Muscle layer of colon (tissue), 2 donors: ENCODE results near the gene PTPRN.
A peak's percentile ranks its signal among the peaks of the same experiment; 100 is the strongest.

ENCODE experiments used
- H3K27ac ChIP-seq: one replicate; pipeline ENCODE4 v1.7.0; 2013; ENCODE audit warnings: low read depth, mild to moderate bottlenecking, low read length, moderate library complexity
- H3K27me3 ChIP-seq, 2 donors: one replicate each; pipeline ENCODE4 v1.7.0; 2013; ENCODE audit warnings: low read length in 2 of 2, mild to moderate bottlenecking in 2 of 2; ENCODE audit not compliant: insufficient read depth in 2 of 2, control insufficient read depth in 1 of 2
- H3K36me3 ChIP-seq: one replicate; pipeline ENCODE4 v1.7.0; 2013; ENCODE audit warnings: mild to moderate bottlenecking, low read length; ENCODE audit not compliant: insufficient read depth
- H3K4me1 ChIP-seq: one replicate; pipeline ENCODE4 v1.7.0; 2013; ENCODE audit warnings: mild to moderate bottlenecking, low read length; ENCODE audit not compliant: insufficient read depth
- H3K4me3 ChIP-seq, 2 donors: one replicate each; pipeline ENCODE4 v1.7.0; 2013; ENCODE audit warnings: low read length in 2 of 2, low read depth in 1 of 2, mild to moderate bottlenecking in 1 of 2, moderate library complexity in 1 of 2
- H3K9ac ChIP-seq: one replicate; pipeline ENCODE4 v1.7.0; 2013; ENCODE audit warnings: low read length
- H3K9me3 ChIP-seq: one replicate; pipeline ENCODE4 v1.7.0; 2013; ENCODE audit warnings: mild to moderate bottlenecking, low read length
- donor health status: abdominal sarcoma.
- donor health status: Adenocarcinoma of cecum.

Gene PTPRN

DNA sequence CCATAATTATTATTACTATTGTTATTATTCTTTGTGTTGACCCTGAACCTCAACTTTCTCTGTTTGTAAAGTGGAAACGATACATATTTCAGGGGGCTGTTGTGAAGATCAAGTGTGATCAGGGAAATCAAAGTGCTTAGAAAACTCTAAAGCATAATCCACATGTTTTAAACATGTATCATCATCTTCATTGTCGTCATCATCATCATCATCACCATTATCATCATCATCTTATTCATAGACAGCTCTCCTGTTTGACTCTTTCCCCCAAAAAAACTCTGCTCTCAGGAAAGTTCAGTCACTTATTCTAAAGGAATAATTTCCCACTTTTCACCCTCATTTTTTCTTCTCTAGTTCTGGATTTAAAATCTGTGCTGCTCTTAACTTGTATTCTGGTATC is 5.0 kb downstream of the PTPRN start:
- no peak overlapping the region for H3K9ac ChIP-seq
- H3K27me3 ChIP-seq, result peaks cover 5 to 37% of the 10 kb centered on the region in 2 donors
- no peak overlapping the region for H3K4me3 ChIP-seq
- H3K27ac ChIP-seq, result no peak overlapping the region
- H3K9me3 ChIP-seq, result no peaks in the 10 kb centered on the region
- H3K36me3 ChIP-seq, result no peaks in the 10 kb centered on the region
- H3K4me1 ChIP-seq, result no peaks in the 10 kb centered on the region

DNA sequence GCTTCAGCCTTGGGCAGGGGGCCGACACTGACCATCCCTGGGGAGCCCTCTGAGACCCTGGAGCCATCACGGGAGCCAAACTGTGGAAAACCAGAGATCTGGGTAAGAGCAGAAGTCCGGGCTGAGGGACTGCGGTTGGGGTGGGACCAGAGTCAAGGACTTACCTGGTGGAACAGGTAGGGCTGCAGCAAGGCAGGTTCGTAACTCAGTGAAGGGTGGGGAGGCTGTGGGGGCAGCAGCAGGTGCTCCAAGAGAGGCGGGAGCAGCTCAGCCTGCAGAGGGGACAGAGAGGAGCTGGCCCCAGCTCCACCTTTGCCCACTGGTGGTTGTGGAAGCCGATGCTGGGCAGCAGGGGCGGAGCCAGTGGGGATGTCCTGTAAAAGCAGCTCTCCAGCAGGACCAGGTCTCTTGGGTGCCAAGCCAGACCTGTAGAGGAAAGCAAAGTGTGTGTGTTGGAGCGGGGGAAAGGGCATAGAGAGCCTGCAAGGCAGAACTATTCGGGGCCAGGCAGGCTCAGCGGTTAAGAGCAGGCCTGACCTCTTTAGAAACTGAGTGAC is 6.7 kb downstream of the PTPRN start:
- H3K27me3 ChIP-seq, result peaks cover 5 to 20% of the 10 kb centered on the region in 2 donors
- H3K9ac ChIP-seq, result no peak overlapping the region
- H3K4me3 ChIP-seq, result no peak overlapping the region
- no peaks in the 10 kb centered on the region for H3K9me3 ChIP-seq
- H3K27ac ChIP-seq, result no peak overlapping the region
- no peaks in the 10 kb centered on the region for H3K36me3 ChIP-seq
- H3K4me1 ChIP-seq, result peaks cover 4% of the 10 kb centered on the region

DNA sequence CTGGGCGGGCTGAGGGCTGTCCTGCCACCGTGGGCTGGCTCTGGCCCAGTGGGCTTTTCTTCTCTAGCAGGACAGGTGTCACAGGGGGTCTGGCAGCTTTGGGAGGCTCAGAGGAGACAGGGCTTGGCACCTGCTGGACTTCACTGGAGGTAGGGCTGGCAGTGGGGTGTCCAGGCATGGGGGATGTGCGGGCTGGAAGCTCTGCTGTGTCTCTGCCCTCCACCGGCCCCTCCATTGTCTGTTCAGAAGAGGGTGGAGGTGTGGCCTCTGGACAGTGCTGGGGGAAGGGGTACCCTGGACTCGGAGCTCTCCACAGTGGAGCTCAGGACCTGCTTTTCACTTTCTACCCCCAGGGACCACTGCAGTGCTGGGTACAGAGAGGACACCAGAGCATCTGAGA is 9.2 kb downstream of the PTPRN start:
- H3K27ac ChIP-seq, result no peak overlapping the region

DNA sequence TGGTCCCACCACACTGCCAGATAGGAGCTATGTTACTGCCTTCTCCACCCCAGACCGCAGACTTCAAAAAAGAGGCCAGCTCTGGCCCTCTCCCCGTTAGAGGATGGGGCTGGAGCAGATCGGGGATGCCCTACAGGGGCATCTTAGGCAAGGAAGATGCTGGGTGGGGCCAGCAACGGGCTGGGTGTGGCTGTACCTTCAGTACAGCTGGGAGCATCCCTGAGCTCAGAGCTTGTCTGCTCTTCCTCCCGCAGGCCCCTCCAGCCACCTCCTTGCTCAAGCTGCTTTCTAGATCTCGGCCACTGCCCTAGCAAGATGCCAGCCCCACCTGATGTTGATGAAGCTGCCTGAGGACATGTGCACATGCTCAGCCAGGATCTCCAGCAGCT is 9.8 kb downstream of the PTPRN start:
- peaks cover 0 to 15% of the 10 kb centered on the region in 2 donors for H3K27me3 ChIP-seq

More for the DNA sequence above, 9.2 kb downstream of the PTPRN start:
- Histone ChIP-seq H3K9ac (no peak overlapping the region), H3K27me3 (peaks cover 0 to 15% of the 10 kb centered on the region in 2 donors), H3K9me3 (no peaks in the 10 kb centered on the region), H3K4me3 (no peak overlapping the region), H3K4me1 (peaks cover 8% of the 10 kb centered on the region), H3K36me3 (no peaks in the 10 kb centered on the region)

DNA sequence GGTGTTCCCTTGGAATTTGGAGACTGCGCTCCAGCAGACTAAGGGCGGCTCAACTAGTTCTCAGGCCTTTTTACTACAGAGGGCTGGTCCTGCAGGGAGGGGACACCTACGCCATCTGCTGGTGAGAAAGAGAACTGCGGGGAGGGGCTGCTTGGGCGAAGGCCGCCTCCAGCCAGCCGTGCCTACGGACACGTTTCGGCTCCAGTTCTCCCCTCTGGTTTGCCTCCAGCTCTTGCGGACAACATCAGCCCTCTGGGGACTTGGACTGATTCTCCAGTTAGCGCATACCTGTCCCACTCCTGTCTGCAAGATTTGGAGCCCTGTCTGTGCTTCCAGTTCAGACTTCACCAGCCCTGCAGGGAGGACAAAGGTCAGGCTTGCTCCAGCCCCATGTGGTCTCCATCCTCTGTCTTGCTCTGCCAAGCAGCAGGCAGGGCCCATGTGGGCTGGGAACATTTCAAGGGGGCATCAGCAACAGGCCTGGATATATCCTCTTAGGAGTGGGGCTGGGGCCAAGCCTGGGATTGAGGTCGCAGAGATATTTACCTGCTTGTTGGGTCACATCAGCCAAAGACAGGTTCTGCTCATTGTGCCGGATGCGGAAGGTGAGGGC is 10.3 kb downstream of the PTPRN start:
- no peak overlapping the region for H3K4me3 ChIP-seq
- H3K9me3 ChIP-seq, result no peaks in the 10 kb centered on the region
- H3K27ac ChIP-seq, result no peak overlapping the region
- H3K4me1 ChIP-seq, result peaks cover 14% of the 10 kb centered on the region
- H3K27me3 ChIP-seq, result peaks cover 0 to 15% of the 10 kb centered on the region in 2 donors
- no peaks in the 10 kb centered on the region for H3K36me3 ChIP-seq
- H3K9ac ChIP-seq, result no peak overlapping the region

More for the DNA sequence above, 9.8 kb downstream of the PTPRN start:
- Histone ChIP-seq H3K36me3 (no peaks in the 10 kb centered on the region), H3K4me1 (peaks cover 9% of the 10 kb centered on the region), H3K9me3 (no peaks in the 10 kb centered on the region), H3K9ac (no peak overlapping the region), H3K4me3 (no peak overlapping the region), H3K27ac (no peak overlapping the region)

DNA sequence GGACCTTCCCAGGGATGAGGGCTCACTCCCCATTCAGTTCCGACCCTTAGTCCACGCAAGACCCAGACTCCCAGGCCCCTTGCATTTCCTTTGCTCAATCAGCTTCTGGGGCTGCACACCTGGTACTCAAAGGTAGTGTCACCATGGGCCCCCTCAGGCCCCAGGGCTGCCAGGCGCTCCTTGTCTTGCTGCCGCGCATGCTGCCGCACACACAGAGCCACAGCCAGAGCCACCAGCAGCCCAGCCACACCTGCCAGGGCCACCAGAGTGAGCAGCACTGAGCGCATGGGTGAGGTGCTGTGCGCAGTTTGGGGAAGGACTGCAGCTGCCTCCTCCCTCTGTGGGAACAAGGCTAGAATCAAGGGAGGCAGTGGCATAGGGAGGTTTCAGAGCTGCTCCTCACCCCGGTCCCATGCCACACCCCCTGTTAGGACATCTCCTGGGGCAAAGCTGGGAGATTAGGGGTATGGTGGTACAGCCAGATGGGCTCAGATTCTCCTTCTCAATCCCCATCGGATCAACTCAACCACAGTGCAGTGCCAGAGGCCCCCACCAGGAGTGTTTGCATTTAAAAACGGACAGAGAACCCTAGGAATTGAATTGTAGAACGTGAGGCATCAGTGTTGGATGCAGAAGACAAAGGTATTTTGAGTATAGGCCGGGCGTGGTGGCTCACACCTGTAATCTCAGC is 11.3 kb downstream of the PTPRN start:
- Histone ChIP-seq H3K9me3 (no peaks in the 10 kb centered on the region), H3K4me3 (no peak overlapping the region), H3K27ac (no peak overlapping the region), H3K27me3 (peaks cover 0 to 15% of the 10 kb centered on the region in 2 donors), H3K4me1 (peaks cover 14% of the 10 kb centered on the region), H3K36me3 (no peaks in the 10 kb centered on the region), H3K9ac (no peak overlapping the region)

DNA sequence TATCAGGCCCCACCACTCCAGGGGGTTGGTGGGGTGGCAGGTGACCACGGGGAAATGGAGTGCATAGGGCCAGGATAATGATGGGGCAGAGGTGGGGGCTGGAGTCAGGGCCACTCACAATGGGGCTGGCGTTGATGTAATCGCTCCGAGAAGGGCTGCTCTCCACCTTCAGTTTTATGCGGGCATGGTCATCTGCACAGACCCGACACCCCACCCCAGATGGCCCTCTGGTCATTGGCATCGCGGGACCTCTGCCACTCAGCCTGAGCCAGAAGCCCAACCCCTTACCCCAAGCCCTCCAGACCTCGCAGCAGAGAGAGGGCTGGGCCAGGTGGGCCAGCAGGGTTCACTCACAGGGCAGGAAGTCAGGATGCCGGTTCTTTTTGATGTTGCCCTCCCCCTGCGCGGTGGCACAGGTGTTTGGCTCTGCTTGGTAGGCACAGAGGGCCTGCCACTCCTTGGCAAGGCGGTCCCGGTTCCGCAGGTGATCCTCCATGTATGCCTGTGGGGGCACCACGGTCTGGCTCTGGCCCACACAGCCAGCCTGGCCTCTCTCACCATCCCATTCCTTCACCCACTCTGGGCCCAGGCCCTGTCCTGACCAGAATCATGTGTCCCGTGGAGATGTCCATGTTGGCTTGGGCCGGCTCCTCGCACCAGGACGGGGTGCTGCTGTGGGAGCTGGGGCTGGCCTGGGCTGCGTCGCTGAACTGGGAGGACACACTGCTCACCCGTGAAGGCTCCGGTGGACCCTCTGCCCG is 12.4 kb downstream of the PTPRN start:
- Histone ChIP-seq H3K9me3 (no peaks in the 10 kb centered on the region), H3K9ac (no peak overlapping the region), H3K4me1 (peaks cover 14% of the 10 kb centered on the region), H3K36me3 (no peaks in the 10 kb centered on the region), H3K4me3 (no peak overlapping the region), H3K27me3 (peaks cover 0 to 7% of the 10 kb centered on the region in 2 donors), H3K27ac (no peak overlapping the region)

DNA sequence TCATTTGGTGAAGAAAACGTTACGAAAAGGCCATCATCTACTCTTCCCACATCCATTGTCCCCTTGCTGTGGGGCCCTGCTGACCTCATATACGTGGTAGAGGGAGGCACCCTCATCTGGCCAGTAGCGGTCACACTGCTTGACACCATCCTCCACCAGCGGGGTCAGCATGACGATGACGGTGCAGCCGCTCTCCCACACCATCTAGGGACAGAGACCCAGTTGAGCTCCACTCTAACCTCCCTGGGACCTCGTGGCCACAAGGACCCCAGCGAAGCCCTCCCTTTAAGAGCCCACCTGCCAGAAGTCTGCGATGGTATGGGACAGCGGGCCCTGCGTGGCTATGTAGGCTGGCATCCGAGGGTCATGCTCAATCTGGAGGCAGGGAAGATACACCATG is 13.1 kb downstream of the PTPRN start:
- H3K27me3 ChIP-seq, result peaks cover 0 to 7% of the 10 kb centered on the region in 2 donors
- H3K27ac ChIP-seq, result no peak overlapping the region

DNA sequence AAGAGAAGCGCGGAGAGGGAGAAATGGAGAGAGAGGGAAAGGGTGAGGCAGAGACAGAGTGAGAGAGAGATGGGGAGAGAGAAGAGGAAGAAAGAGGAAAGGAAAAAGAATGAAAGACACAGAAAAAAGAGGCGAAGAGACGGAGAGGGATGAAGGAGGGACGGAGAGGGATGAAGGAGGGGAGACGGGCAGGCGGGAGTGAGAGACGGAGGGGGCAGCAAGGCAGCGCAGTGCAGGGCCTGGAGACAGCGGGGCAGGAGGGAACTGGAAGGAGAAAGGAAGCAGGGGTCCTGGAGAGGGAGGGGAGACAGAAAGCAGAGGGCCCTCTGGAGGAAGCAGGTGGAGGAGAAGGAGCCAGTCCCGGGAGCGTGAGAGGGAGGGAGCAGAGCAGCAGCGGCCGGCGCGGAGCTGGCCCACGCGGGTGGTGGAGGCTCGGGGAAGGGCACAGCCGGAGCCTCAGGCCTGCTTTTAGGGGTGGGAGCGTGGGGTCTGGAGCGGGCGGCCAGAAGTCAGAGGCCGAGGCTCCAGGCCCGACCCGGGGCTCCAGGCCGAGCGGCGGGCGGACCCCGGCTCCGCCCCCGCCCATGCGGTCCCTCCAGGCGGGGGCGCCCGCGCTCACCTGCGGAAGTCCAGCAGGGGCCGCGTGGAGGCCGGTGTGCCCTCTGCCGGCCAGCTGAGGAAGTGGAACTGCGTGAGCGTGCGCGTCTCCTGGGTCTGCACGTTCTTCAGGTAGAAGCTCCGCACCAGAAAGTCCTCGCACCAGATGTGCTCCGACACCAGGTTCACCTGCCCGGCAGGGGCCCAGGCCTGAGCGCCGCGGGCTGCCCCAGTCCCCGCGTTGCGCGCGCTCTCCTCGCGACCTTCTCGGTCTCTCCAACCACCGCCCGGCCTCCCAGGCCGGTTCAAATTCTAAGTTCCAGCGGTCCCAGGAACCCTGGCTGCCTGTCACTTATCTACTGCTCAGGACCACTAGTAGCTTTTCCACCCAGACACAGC is 14.5 kb downstream of the PTPRN start:
- Histone ChIP-seq H3K9ac (peak overlapping the region; percentile 34), H3K27me3 (no peaks in the 10 kb centered on the region), H3K27ac (peak overlapping the region; percentile 58), H3K36me3 (no peaks in the 10 kb centered on the region), H3K9me3 (no peaks in the 10 kb centered on the region), H3K4me1 (peaks cover 20% of the 10 kb centered on the region), H3K4me3 (peak overlapping the region; percentile 52 to 61)

More for the DNA sequence above, 13.1 kb downstream of the PTPRN start:
- H3K4me3 ChIP-seq, result no peak overlapping the region
- no peaks in the 10 kb centered on the region for H3K36me3 ChIP-seq
- no peak overlapping the region for H3K9ac ChIP-seq
- peaks cover 14% of the 10 kb centered on the region for H3K4me1 ChIP-seq
- H3K9me3 ChIP-seq, result no peaks in the 10 kb centered on the region

DNA sequence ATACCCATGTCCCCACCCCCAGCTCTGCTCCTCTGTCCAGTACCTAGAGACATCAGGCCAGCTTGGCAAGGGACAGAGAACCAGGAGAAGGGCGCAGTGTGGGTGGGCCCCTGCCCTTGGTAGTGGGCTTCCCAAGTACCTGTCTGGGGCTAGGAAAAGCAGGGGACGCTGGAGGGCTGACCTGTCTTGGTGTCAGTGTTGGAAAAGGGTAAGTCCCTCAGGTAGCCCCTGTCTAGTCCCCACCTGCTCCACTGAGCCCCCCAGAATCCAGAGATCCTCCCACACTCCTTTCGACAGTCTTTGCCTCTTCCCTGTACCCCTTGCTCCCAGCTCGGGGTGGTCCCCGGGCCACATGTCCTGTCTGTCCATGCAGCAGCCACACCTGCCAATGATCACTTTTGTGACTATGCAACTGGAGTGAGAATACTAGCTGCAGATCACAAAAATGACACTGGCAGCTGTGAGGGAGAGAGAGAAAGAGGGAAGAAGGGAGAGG is 15.4 kb downstream of the PTPRN start:
- H3K36me3 ChIP-seq, result no peaks in the 10 kb centered on the region
- H3K4me3 ChIP-seq, result peak overlapping the region in 1 of 2 donors; percentile 52
- peaks cover 23% of the 10 kb centered on the region for H3K4me1 ChIP-seq
- H3K9me3 ChIP-seq, result no peaks in the 10 kb centered on the region
- no peak overlapping the region for H3K27ac ChIP-seq
- no peaks in the 10 kb centered on the region for H3K27me3 ChIP-seq
- H3K9ac ChIP-seq, result no peak overlapping the region
